Skeletal muscle cell (primary cell): ENCODE data around the gene LAMA2.

Experiments
- DNase-seq: peaks from one replicate; pipeline ENCODE4 v3.0.0-alpha.2; 2010; ENCODE audit warnings: low read depth
- H3K4me3 ChIP-seq: 2 replicates; pipeline ENCODE4 v1.5.1; 2011; ENCODE audit warnings: low read depth, mild to moderate bottlenecking, control low read depth, low read length, moderate library complexity

Gene LAMA2

GRCh38 chr6:129507846-129508245, 624.9 kb downstream of the LAMA2 start:
- no peak for DNase-seq
- no peak overlapping the region for H3K4me3 ChIP-seq

GRCh38 chr6:129508477-129509145, 625.7 kb downstream of the LAMA2 start:
- no peak for DNase-seq
- no peak overlapping the region for H3K4me3 ChIP-seq

- DNase-seq: no peak
Measured at GRCh38 chr6:129510950-129511349, 628.0 kb downstream of the LAMA2 start.

GRCh38 chr6:129513471-129513870, 630.5 kb downstream of the LAMA2 start:
- no peak overlapping the region for H3K4me3 ChIP-seq
- DNase-seq: no peak

More at GRCh38 chr6:129510950-129511349, 628.0 kb downstream of the LAMA2 start:
- H3K4me3 ChIP-seq: no peak overlapping the region

GRCh38 chr6:129515004-129515403, 632.1 kb downstream of the LAMA2 start:
- no peak for DNase-seq
- H3K4me3 ChIP-seq: no peak overlapping the region

- H3K4me3 ChIP-seq: no peak overlapping the region
- no peak for DNase-seq
Measured at GRCh38 chr6:129516005-129516404, 633.1 kb downstream of the LAMA2 start.

- DNase-seq: no peak
- no peak overlapping the region for H3K4me3 ChIP-seq
Measured at GRCh38 chr6:129516787-129517186, 633.8 kb downstream of the LAMA2 start.

GRCh38 chr6:129517288-129517687, 634.4 kb downstream of the LAMA2 start:
- no peak for DNase-seq
- H3K4me3 ChIP-seq: no peak overlapping the region

GRCh38 chr6:129519750-129520149, 636.8 kb downstream of the LAMA2 start:
- H3K4me3 ChIP-seq: no peak overlapping the region
- DNase-seq: no peak

- no peak for DNase-seq
- H3K4me3 ChIP-seq: no peak overlapping the region
Measured at GRCh38 chr6:129521946-129522345, 639.0 kb downstream of the LAMA2 start.

- no peak for DNase-seq
Measured at GRCh38 chr6:129523816-129524215, 640.9 kb downstream of the LAMA2 start.

GRCh38 chr6:129525055-129525454, 642.1 kb downstream of the LAMA2 start:
- no peak overlapping the region for H3K4me3 ChIP-seq
- DNase-seq: peak; percentile 20

More at GRCh38 chr6:129523816-129524215, 640.9 kb downstream of the LAMA2 start:
- no peak overlapping the region for H3K4me3 ChIP-seq

GRCh38 chr6:129534926-129535325, 652.0 kb downstream of the LAMA2 start:
- no peak for DNase-seq
- no peak overlapping the region for H3K4me3 ChIP-seq

GRCh38 chr6:129536271-129536670, 653.3 kb downstream of the LAMA2 start:
- no peak for DNase-seq
- H3K4me3 ChIP-seq: no peak overlapping the region

GRCh38 chr6:129539032-129539431, 656.1 kb downstream of the LAMA2 start:
- H3K4me3 ChIP-seq: no peak overlapping the region
- no peak for DNase-seq

- DNase-seq: no peak
- H3K4me3 ChIP-seq: no peak overlapping the region
Measured at GRCh38 chr6:129542705-129543104, 659.8 kb downstream of the LAMA2 start.

- H3K4me3 ChIP-seq: no peak overlapping the region
- DNase-seq: no peak
Measured at GRCh38 chr6:129543981-129544380, 661.0 kb downstream of the LAMA2 start.

- no peak for DNase-seq
Measured at GRCh38 chr6:129544892-129545612, 662.1 kb downstream of the LAMA2 start.

GRCh38 chr6:129546702-129547101, 663.8 kb downstream of the LAMA2 start:
- H3K4me3 ChIP-seq: no peak overlapping the region
- no peak for DNase-seq

More at GRCh38 chr6:129544892-129545612, 662.1 kb downstream of the LAMA2 start:
- no peak overlapping the region for H3K4me3 ChIP-seq

GRCh38 chr6:129551486-129551885, 668.5 kb downstream of the LAMA2 start:
- H3K4me3 ChIP-seq: no peak overlapping the region
- no peak for DNase-seq

- H3K4me3 ChIP-seq: no peak overlapping the region
- no peak for DNase-seq
Measured at GRCh38 chr6:129552413-129552812, 669.5 kb downstream of the LAMA2 start.
